NT2/D1 (cell line): ENCODE data around the gene SLC9A3.

Source experiments
- SUZ12 ChIP-seq: IDR thresholded peaks from 2 replicates; pipeline ENCODE4 v1.6.1; 2011; ENCODE audit not compliant: insufficient read length, insufficient read depth; ENCODE audit errors: extremely low read depth
- YY1 ChIP-seq: IDR thresholded peaks from 2 replicates; pipeline ENCODE4 v1.6.1; 2011; ENCODE audit not compliant: insufficient read length, insufficient read depth
- ZNF274 ChIP-seq: IDR thresholded peaks from 2 replicates; pipeline ENCODE4 v1.6.1; 2011; ENCODE audit warnings: mild to moderate bottlenecking, low read depth, low read length

DNA sequence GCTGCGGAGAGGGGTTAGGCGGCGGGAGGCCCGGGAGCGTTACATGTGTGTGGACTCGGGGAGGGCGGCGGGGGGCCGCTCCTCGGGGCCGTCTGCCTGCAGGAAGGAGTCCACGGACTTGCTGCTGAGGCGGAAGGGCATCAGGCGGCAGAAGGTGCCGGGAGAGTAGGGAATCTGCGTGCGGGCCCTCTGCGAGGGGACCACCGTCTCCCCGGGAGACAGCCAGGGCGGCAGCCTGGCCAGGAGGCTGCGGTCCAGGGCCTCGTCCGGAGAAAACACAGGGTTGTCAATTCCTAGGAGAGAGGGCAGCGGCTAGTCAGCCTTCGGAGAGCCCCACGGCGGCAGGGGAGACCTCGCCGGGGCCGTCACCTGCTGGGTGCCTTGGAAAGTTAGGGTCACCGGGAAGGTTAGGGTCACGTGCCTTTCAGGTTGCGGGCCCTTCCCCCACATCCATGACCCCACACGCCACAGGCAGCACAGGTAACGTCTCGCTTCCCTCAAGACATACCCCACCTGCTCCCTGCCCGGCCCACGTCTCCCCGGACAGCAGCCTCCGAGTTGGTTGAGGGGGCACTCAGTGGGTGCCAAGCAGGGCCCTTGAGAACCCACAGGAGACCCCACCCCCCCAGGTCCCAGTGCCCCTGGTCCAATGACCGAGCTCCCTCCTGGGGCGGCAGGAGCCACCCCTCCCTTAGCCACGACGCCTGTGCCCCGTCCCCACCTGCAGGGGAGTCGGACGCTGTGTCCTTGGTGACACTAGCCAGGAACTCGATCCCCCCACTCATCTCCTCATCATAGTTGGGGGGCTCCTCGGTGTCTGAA, 49.2 kb downstream of the SLC9A3 start:
- TF ChIP-seq YY1: no peak
- TF ChIP-seq SUZ12: no peak
- TF ChIP-seq ZNF274: no peak
